22Rv1 (cell line): Measurements from ENCODE around the gene LAMA2.

Experiments
- ZFX ChIP-seq: fragments of 450-650 bp; IDR thresholded peaks from 2 replicates; pipeline ENCODE4 v1.6.1; 2017; ENCODE audit warnings: antibody characterized with exemption, borderline replicate concordance
- TF ChIP-seq, protein P1 (sequence below): fragments of 450-650 bp; IDR thresholded peaks from 2 replicates; pipeline ENCODE4 v1.5.1; 2017; ENCODE audit warnings: mild to moderate bottlenecking

DNA sequence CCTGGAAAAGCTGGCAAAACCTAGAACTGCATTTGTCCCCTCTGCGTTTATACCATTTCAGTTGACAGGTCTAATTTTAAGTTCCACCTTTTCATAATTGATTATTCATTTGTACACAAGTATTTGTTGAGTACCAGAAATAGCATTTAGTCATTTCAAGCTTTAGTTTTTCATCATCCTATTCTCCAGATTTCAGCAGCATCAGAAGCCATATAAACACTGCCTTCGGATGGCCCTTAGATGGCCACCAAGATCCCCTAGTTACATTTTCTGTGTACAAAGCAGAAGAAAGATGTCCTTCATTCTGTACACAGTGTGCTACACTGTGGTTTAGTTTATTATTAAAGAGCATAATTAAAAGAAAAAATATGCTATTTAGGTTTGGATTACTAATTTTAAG lies 131.4 kb downstream of the LAMA2 start:
- TF ChIP-seq, protein P1, sequence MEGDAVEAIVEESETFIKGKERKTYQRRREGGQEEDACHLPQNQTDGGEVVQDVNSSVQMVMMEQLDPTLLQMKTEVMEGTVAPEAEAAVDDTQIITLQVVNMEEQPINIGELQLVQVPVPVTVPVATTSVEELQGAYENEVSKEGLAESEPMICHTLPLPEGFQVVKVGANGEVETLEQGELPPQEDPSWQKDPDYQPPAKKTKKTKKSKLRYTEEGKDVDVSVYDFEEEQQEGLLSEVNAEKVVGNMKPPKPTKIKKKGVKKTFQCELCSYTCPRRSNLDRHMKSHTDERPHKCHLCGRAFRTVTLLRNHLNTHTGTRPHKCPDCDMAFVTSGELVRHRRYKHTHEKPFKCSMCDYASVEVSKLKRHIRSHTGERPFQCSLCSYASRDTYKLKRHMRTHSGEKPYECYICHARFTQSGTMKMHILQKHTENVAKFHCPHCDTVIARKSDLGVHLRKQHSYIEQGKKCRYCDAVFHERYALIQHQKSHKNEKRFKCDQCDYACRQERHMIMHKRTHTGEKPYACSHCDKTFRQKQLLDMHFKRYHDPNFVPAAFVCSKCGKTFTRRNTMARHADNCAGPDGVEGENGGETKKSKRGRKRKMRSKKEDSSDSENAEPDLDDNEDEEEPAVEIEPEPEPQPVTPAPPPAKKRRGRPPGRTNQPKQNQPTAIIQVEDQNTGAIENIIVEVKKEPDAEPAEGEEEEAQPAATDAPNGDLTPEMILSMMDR = no peak
- TF ChIP-seq ZFX = no peak
